ENCODE measurements around the gene WARS2.

GRCh38 chr1:119052267-119052666 lies 88.2 kb downstream of the WARS2 start:
- no peak for TF ChIP-seq CTCF (IDR thresholded peaks at IDR 0.05)
- no peak for TF ChIP-seq POLR2A (IDR thresholded peaks at IDR 0.05)
- no peak for TF ChIP-seq POLR2AphosphoS5 (IDR thresholded peaks at IDR 0.05)
- TF ChIP-seq EP300 (IDR thresholded peaks at IDR 0.05; ENCODE audit: low read depth) = no peak
